HG02678 (cell line): ENCODE results near the gene MTMR6.
"Not testable (repeated sequence)": the region's sequence is repeated elsewhere in the genome, so short reads cannot be mapped to it uniquely, and the experiment has no call there.

Source experiments
- ATAC-seq: cut with Tn5 transposase; IDR thresholded peaks from one replicate; pipeline ENCODE4 v1.9.1; 2021; ENCODE audit warnings: mild to moderate bottlenecking, moderate library complexity; ENCODE audit not compliant: unreplicated experiment

The MTMR6 gene

DNA sequence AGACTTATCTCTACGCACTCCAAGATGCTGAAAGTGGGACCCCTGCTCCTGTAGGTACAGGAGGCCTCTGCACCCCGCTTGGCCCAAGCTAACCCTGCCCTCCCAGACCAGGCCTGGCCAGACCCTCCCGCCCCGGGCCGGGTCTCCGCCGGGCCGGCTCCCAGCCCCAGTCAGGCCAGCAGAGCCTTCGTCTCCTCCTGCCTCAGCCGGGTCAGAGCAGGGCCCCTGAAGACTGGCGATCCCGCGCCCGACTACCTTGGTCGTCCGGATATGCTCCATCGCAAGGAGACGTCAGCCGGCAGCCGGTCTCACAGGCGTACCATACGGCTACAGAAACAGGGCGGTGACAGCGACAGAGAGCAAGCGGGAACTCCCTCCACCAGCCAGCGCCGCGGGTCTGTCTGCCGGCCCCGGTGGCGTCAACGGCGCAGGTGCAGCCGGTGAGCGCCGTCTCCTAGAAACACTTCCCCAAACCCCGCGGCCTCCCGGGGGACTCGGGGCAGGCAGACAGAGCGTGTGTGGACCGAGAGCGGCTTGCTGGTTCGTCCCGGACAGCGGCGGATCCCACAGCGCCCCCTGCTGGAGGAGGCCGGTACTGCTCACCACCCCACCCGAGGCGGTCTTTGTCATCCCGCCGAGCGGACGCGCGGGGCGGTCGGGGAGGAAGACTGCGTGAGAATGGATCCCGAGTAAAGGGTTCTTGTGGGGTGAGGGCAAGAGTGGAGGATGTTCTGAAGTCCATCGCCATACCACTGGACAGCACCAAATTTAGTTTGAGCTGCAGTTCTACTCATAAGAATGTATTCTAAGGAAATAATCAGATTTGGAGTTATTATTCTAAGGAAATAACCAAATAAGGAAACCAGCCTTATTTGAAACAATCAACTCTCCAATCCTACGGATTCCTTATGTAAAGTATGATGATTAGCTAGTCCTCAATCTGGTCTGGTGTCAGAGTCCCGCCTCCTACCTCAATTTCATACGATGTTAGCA is at the start of gene MTMR6:
Gene MTMR6, minus strand, starts transcription at position 520 of the 993 bp plus-strand sequence. Its CDS starts 241 bp downstream, at position 279.
- peak; percentile 97 for ATAC-seq

DNA sequence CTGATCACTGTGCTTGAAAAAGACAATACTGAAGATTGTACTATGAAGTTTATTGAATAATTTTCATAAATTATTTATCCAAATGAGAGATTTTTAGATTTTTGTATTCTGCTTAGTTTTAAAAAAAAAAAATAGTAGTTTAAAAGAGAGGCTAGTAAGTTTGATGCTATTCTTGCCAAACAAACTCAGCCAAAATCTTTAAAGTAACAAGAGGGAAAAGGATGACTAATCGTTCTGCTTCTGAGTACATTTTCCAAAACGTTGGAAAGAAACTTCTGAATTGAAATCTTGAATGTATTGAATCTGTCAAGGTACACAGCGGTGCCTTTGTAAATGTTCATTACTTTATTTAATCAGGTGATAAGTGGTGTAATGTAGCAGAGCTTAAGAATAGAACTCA is 48.6 kb upstream of the MTMR6 start:
- ATAC-seq: no peak

DNA sequence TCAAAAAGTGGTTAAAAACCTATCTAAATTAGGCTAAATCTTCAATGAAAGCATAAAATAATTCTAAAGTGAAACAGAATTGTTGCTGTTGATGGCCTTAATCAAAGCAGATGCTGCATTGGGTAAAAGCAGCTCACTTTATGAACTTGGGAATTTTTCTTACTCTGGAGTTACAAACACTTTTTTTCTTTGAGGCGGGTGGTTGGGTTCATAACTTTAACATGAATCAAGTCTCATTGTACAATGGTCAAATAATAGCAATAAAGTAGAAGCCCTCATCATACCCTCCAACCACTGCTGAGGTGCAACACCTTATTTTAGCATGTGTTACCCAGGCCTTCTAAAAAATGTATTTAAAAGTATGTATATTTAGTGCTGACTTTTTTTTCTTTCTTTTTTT is 43.3 kb upstream of the MTMR6 start:
- no peak for ATAC-seq

DNA sequence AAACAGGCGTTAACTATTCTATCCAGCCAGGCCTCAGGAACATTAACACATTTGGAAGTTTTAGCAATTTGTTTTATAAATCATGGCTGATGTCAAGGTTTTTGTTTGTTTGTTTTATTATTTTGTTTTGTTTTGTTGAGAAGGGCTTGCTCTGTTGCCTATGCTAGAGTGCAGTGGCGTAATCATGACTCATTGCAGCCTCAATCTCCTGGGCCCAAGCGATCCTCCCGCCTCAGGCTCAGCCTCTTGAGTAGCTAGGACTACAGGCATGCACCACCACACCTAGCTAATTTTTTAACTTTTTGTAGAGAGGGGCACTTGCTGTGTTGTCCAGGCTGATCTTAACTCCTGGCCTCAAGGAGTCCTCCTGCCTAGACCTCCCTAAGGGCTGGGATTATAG is 42.4 kb upstream of the MTMR6 start:
- no peak for ATAC-seq

DNA sequence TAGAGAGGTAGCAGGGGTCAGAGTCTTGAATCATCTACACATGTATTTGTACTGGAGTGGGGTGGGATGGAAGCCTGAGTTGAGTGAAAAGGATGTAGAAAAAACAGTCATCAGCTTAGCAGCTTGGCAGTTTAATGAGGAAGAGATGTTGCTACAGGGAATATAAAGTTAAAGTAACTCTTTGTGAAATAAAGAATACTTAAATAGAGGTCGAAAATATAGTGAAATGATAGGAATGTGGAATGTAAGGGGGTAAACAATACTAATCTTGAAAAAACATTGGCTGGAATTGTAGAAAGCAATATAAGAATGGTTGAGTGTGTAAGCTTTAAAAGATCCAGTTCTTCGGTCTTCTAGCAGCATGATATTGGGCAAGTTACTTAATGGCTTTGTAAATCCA is 36.8 kb upstream of the MTMR6 start:
- no peak for ATAC-seq

DNA sequence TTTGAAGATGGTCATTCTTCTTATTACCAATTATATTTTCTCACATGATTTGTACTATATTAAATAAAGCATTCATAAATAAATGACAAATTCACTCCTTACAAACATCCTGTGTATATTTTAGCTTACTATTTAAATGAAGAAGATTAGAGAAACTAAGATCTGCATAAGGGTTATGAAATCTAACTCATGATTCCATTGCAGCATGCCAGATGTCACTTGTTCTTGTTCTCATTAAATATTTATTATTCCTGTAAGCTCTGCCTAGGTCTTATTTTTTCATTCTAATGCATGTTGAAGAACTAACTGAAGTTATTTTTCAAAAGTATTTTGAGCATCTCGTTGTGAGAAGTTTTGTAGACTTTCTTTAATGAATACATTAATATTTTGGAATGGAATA is 32.5 kb upstream of the MTMR6 start:
- ATAC-seq: no peak

DNA sequence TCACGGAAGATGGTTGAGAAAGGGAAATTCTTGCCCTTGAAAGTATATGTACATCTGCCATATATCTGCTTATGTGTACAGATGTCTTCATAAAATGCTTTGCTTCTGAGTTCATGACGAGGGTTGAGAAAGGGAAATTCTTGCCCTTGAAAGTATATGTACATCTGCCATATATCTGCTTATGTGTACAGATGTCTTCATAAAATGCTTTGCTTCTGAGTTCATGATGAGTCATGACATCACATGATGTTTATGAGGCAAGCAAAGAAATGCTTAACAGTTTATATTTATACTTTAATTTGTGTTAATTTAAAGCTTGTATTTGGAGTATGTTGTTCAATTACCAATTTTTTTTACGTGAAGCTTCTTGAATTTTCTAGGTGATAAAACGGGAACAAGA is 31.7 kb upstream of the MTMR6 start:
- not testable (repeated sequence) for ATAC-seq

DNA sequence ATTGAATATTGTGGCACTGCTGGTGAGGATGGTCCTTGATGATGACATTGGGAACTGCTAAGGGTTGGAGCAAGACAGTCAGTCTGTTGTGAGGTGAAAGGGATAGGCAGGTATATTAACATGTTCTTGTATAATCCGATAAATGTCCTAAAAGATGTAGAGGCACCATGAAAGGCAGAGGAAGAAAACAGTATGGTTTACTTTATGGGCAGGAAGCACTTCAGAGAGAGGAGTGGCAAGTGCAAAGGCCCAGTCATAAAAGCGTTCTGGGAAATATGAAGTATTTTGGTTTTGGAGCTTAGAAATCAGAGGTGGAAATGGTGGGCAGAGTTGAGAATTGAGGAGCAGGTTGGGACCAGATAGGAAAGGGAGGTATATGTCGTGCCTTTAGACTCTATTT is 23.6 kb upstream of the MTMR6 start:
- ATAC-seq: no peak

DNA sequence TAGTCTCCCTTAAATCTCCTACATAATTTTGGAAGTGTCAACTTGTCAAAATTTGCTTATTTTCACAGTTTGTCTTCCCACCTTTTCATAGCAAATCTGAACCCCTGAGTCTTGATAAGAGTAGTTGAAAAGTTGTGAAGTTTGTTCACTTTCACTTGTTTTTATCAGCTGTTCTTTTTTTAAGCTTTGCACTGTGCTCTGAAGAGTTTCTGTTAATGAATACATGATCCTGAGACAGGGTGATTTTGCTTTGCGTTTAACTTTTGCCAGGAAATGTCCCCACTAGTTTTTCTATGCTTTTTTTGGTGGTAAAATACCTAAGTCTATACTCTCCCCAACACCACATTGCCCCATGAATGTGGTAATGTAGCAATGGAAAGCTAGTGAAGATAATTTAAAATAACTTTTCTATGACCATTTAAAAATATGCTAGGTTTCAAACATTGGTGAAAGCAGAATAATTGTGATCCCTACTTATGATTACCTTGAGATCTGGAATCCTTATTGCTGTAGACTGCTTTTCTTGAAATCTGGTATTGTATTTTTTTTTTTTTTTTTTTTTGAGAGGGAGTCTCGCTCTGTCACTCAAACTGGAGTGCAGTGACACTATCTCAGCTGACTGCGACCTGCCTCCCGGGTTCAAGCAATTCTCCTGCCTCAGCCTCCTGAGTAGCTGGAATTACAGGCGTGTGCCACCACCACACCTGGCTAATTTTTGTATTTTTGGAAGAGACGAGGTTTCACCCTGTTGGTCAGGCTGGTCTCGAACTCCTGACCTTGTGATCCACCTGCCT is 19.6 kb upstream of the MTMR6 start:
- ATAC-seq: no peak

DNA sequence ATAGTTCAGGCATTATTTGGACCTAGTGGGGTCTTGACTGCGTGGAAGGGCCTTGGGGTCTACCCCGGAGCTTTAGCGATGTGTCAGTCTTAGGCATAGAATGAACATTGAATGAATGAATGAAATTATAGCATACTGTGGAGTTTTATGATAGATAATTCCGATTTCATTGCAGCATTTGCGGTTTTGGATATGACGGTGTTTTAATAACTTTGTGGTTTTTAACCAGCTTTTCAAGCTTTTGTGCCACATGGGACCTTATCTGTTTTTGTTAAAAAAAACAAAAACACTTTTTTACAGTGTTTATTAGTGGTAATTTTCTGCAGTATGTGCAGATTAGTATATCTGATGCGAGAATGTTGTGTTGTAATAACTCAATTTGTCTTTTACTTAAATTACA is 14.8 kb upstream of the MTMR6 start:
- no peak for ATAC-seq

DNA sequence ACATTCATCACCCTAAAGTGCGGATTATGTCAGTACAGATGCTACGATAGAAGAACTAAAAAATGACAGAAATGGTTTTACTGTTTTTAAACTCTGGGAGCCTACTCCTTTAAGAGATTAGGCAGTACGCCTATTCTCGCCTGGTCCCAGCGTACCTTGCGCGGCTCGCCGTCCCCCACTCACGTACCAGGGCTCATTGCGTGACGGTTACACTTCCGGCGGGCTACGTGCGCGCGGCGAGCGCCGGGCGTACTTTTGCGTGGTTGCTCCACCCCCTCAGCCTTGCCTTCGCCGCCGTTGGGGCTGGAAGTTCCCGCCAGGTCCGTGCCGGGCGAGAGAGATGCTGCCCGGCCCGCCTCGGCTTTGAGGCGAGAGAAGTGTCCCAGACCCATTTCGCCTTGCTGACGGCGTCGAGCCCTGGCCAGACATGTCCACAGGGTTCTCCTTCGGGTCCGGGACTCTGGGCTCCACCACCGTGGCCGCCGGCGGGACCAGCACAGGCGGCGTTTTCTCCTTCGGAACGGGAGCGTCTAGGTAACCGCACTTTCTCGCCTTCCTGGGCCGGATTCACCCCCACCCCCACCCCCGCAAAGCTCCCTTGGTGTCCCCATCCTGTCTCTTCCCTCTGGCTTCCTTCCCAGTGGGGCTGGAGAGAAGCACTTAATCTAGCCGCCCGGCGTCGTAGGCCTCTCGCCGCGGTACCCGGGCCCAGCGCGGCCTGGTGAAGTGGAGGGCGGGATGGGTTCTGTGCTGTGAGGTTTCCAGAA is 14.2 kb upstream of the MTMR6 start, which contains the start of gene NUP58:
Gene NUP58, plus strand, starts transcription at position 279 of the 767 bp plus-strand sequence. Its CDS starts 149 bp downstream, at position 428.
- peak; percentile 99 for ATAC-seq

DNA sequence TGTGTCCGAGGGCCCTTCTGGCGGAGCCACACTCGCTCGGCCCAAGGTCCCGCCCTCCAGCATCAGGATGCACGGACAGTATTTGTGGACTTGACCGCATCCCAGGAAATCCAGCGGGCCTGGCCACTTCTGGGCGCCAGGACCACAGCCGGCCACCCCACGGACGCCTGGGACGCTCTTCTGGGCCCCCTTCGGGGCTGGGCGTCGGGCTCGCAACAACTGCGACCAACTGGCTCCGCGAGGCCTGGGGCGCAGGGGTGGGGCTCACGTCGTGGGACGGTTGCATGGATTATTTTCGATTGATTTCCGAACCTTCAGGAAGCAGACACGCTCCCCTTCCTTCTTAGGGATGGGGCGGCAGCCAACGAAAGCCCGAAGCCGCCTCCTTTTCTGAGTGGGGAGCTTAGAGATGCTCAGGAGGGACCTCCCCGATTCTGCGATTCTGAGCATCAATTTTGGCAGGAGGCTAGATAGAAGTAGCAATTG is 13.6 kb upstream of the MTMR6 start:
- peak; percentile 21 for ATAC-seq

DNA sequence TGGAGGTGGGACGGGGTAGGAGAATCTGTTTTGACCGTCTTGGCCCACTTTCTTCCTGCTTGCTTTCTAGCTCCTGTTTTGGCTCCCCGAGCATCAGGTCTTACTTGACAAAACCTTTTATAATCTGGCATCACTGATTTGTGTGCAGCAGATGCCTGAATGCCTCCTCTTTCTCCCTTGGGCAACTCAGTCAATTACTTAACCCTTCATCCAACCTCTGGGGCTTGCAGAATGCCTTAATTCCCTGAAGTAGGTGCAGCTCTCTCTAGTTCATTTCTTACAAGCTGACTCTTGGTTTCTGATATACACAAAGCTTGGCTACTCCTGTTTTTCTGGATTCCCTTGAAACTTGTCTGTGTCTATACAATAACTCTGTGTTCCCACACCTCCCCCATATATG is 8.4 kb upstream of the MTMR6 start:
- no peak for ATAC-seq

DNA sequence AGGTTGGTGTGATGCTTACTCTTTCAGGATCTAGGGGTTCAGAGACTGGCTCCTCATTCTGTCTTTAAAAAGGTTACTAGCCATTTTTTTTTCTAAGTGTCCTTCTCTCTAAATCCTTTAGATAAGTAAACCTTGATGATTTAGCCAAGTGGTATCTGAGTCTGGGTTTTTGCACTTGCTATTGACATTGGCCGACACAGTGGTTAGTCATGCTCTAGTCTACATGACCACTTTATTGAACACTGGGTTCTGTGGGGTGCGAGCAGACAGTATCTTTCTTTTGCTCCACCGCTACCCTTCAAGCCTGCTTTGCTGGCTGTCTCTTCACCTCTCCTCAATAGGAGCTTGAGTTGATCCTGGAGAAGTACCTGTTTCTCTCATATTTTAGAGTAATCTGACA is 7.9 kb upstream of the MTMR6 start:
- no peak for ATAC-seq

DNA sequence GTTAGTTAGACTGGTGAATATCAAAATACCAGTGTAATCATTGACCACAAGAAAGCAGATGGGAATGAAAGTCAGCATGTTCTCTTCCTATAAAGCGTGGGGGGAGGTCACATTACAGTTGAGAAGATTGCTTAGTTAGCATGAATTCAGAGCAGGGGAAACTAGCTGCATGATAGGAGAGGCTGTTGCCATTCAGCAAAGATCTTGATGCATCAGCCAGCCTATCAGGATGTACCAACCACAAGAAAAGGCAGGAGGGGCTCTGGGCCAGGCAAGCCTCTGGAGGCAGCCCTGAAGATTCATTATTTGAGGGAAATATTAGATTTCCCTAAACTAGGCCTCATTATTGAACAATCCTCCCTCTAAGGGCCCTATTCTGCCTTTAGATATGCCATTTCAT is 5.0 kb upstream of the MTMR6 start:
- no peak for ATAC-seq

DNA sequence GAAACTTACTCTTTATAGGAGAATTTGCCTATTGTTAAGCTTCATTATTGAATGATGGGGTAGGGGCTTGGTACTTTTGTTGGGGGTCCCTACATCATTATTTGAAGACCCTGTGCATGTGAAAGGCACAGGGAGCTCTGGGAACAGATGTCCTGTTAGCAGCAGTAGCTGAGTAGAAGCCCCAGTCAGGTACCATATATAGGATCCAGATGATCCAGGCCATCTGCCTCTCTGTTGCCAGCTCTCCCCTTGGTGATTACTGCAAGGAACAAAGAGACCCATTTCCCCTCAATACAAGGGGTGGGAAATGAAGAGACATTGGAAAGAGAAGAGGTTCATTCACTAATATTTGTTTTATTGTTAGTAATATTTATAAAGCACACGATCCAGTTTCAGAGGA is 4.4 kb upstream of the MTMR6 start:
- no peak for ATAC-seq

DNA sequence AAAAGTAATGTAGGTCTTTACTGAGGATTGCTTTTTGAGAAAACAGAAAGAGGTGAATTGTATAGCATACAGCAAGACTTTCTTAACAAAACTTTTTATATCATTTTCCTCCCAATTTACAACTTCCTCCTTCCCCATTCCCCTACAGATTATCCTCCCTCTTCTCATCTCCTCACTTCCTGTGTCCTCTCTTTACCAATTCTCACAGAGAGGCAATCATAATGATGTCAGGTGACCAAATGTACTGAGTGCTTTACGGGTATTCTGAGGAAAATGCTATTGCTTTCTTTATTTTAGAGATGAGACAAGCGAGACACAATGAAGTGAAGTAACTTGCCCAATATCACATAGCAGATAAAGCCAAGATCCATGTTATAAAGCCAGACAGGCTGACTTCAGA is 1.7 kb upstream of the MTMR6 start:
- ATAC-seq: no peak

DNA sequence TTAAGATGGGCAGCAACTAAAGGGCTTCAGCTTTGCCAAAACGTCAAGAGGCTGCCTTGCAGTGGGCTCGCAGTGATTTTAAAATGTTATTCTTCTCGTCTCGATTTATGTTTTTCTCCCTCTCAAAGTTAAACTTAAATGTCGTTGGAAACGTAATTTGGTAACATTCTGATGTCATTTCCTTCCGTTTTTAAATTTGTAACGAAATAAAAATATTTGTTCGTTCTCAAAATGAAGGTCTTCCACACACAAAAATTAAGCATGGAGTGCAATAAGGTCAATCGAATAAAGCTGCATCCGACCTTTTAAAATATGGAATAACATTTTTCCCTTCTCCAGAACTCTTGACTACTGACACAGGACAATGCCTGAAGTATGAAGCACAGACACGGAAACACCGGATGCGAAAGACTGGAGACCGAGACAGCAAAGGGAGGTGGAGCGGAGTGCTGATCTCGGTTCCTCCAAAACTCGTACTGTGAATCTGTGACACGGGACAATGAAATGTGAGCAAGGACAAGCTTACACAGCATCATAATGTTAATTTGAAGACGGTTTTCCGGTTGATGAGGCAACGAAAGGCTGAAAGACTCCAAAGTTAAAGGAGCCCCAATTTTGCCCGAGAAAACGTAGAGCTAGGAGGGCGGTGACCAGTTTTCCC is 850 bp downstream of the MTMR6 start:
- peak; percentile 14 for ATAC-seq

DNA sequence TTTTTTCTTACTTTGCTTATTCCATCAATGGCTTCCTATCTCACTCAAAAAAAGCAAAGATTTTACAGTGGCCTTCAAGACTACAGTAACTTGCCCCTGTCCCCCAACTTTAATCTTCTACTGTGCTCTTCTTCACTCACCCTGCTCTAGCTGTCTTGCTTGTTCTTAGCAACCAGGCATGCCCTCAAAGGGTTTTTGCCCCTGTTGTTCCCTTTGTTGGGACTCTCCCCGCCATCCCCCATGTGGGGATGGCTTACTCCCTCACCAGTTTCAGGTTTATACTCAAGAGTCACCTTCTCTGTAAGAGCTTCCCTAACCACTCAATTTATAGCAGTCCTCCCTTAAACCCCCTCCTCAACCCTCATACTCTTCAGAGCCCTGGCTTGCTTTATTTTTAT is 5.4 kb downstream of the MTMR6 start:
- ATAC-seq: peak; percentile 37

DNA sequence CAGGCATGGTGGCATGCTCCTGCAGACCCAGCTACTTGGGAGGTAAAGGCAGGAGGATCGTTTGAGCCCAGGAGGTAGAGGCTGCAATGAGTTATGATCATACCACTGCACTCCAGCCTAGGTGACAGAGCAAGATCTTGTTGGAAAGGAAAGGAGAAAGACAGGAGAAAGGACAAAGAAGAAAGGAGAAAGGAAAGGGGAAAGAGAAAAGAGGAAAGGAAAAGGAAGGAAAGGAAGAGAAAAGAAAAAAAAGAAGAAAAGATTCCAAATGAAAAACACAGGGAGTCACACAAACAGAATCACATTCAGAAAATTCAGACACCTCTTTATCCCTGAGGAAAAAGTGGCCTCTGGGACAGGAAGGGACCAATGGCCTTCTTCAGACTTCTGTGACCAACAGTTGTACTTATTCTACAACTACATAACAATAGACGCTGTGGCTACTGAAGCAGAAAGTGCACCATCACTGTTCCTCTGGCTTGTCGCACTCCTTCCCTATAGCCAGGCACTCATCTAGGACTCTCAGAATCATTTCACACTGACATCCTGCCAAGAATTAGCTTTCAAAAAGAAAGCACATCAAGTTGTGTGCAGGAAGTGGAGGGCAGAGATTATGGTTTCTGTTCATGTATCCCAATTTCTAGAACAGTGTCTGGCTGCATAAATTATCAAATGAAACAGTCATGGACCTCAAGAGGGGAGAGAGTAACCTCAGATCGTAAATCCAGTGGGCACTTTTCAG is 5.9 kb downstream of the MTMR6 start:
- peak; percentile 76 for ATAC-seq
